ENCODE measurements around the gene NAT10.
A peak's percentile ranks its signal among the peaks of the same experiment; 100 is the strongest.

NAT10 gene

DNA sequence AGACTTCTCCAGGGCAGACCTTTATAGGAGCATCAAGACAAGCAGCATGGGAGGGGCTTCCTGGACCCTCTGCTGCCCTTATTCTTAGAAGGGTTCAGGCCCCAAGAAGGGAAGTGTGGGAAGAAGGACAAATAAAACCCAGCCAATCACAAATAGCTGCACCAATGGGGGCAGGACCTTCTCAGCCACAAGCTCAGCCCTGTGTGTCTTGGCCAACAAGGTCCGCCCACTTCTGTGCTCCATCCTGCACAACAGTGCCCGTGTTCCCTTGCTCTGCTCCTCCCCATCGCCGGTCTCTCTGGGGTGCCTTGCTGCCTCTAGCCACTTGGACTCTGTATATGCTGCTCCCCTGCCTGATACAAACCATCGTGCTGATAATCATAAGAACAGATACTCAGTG lies 86.1 kb downstream of the NAT10 start:
- DNase-seq: no peak

DNA sequence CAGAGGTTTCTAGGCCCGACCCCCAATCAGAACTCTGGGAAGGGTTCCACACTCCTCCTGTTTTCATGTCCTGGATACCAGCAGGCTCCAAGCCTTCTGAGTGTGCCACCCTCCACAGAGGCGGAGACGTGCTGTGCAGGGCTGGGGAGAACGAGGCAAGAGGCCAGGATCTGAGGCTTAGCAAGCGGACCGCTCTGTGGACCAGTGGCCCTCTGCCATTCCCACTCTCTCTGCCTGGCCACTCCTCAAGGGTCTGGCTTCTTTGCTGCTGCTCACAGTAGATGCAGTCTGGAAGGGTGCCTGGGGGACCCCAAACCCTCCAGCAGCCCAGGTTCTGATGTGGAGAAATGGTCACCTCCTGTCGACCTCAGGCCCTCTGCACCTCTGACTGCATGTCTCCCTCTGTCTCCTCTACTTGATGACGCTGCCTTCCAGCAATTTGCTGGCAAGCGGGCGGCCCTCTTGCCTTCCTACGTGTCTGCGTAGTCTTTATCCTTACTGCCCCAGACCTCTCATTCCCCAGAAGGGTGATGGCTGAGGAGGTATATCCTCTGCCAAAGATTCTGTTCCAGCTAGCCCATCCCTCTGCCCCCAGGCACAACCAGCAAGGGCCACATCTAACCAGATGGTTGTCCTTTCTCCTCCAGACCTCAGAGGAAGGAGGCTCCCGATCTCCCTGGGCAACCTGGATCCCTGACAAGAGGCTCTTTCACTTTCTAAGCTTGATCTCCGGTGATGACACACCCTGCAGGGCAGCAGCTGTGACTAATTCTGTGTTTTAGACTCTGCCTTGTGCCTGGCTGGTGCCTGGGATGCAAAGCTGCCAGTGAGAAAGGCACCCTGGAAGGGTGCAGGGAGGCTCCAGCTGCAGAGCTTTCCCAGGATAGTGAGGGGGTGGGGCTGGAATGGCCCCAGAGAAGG lies 87.3 kb downstream of the NAT10 start:
- peak; percentile 78 for DNase-seq

DNA sequence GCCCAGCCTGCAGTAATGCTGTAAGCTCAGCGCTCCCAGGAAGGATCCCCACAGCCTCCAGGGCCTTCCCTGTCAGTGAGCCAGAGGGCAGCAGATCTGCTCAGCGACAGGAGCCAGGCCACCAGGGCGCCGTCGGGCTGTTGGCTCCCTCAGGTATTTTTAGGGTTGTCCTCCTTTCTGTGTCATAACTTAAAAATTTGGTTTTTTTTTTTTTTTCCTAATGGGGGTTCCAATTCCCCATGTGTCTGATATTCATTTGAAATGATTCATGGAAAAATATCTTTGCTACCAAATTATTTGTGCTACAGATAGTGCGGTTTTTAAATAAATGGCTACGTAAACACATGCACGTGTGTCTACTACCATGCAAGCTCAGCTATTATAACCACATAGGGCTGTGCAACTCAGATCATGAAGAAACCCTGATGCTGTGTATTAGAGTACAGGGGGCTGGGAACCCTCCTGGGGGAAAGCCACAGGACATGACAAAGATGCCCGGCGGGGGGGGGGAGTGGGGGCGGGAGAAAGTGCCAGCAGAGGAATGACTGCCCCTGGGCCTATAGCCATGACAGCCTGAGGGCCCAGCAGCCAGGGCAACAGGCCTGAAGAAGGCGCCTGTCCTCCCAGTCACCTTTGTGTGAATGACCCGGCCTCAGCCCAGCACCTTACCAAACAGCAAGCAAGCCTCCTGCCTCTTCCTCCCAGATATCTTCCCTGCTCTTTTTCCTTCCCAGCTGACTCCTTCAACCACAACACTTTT lies 89.3 kb downstream of the NAT10 start:
- DNase-seq: no peak
